ENCODE results near the gene RNU5B-1. TPM values are rescaled to one million over a fixed set of nuclear protein-coding genes. Genes with fewer than 3 reads are reported as not detected.

The RNU5B-1 gene
- total RNA-seq, 1 donor from 2014 or later, result not detected

DNA sequence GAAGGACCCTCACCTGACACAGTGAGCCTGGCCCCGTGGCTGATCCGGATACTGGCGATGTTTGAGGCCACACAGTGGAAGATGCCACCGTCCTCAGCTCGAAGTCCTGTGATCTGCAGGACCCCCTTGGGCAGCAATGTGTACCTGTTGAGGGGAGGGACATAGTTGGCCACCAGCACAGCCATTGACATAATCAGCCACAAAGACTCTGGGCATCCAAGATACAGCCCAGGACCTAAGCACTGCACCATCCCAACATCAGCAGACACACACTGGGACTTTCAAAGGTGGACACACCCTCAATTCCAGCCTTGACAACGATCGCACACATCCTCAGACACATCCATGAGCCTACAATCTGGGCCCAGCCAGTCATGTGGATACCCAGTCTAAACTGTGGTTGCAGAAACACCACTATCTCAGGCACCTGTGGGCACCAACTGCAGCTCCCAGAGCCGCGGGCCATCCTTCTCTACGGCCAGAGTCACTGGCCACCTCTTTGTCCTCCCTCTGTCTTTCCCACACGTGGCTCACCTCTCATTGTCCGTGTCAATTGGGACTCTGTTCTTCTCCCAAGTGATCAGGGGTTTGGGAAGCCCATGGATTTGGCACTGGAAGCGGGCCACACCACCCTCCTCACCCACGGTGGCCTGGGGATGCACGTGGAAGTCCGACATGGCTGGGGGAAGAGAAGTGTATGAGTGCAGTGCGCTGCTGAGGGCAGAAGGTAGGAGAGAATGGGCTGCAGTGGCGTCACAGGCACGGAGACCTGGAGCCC is 31.0 kb downstream of the RNU5B-1 start:
- H3K36me3 Mint-ChIP-seq, result peaks cover 6% of the 10 kb centered on the region
- H3K4me1 Mint-ChIP-seq, result peaks cover 67% of the 10 kb centered on the region
- no peak for TF ChIP-seq EZH2 (IDR thresholded peaks at IDR 0.05)
- peaks cover 6% of the 10 kb centered on the region for H3K27me3 Mint-ChIP-seq (ENCODE audit: insufficient read depth, low read depth)
- H3K4me3 ChIP-seq, result no peak overlapping the region
- H3K9me3 Mint-ChIP-seq, result no peaks in the 10 kb centered on the region
- peak overlapping the region; percentile 90 for H3K27ac Mint-ChIP-seq
- H3K4me3 Mint-ChIP-seq, result no peak overlapping the region
- H3K4me2 ChIP-seq, result peak overlapping the region; percentile 68
- H3K79me2 ChIP-seq (ENCODE audit: low read depth), result no peaks in the 10 kb centered on the region
- H4K20me1 ChIP-seq (ENCODE audit: low read depth), result peaks cover 29% of the 10 kb centered on the region
- H3K27ac ChIP-seq, result no peak overlapping the region
- DNase-seq (ENCODE audit: low spot score), result no peak
- H3K27me3 ChIP-seq, result no peaks in the 10 kb centered on the region
- H3F3A ChIP-seq (ENCODE audit: low read depth), result peaks cover 33% of the 10 kb centered on the region
- peaks cover 72% of the 10 kb centered on the region for H3K4me1 ChIP-seq
- no peak overlapping the region for H2AFZ ChIP-seq (replicated peaks)
- H3K36me3 ChIP-seq, result no peaks in the 10 kb centered on the region
- H3K9me3 ChIP-seq (ENCODE audit: low read depth), result no peaks in the 10 kb centered on the region
- no peak overlapping the region for H3K9ac ChIP-seq

DNA sequence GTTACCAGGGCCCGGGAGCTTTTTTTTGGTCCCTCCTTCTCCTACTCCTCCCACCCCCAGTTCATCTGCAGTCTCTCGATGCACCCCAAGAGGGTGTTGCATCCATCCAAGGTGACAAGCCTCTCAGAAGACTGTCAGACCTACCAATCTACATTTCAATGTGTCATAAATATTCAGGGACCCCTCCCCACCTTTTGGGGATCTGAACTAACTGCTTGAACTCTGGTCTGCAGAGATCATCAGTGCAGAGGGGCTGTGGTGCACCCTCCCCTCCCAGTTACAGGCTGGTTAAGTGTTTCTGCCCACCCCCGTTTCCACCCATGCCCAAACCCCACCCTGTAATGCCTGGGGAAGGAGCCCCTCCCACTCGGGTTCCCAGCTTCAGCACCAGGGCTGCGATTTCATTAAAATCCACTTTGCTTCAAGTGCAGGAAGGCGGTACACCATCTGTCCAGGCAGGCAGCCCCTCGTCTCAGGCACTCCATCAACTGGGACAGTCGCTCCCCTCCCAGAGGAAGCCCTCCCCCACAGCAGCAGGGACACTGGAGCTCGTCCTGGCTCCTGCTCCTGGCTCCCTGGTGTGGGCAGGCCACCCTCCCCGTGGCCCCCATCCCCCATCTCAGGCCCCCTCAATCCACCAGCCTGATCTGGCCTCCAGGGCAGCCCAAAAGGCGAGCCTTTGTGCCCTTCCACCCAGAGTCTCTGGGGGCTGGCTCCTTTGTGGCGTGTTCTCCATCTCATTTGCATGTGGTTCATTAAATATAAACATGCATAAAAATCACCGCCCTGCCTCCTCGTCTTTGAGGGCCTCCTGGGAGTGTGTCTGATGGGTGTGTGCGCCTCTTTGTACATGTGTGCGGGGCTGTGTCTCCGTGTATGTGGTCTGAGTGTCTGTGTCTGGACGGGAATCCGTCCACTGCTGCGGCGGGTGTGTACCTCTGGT is 32.3 kb downstream of the RNU5B-1 start:
- Mint-ChIP-seq H3K27ac (peak overlapping the region; percentile 81), H3K4me3 (peak overlapping the region; percentile 53), H3K36me3 (peaks cover 3% of the 10 kb centered on the region), H3K4me1 (peaks cover 71% of the 10 kb centered on the region), H3K9me3 (no peaks in the 10 kb centered on the region), H3K27me3 (ENCODE audit: insufficient read depth, low read depth) (peaks cover 5% of the 10 kb centered on the region)
- Histone ChIP-seq H3K9ac (no peak overlapping the region), H3K27ac (no peak overlapping the region), H3K9me3 (ENCODE audit: low read depth) (no peaks in the 10 kb centered on the region), H3K4me1 (peaks cover 72% of the 10 kb centered on the region), H3K27me3 (no peaks in the 10 kb centered on the region), H3F3A (ENCODE audit: low read depth) (peaks cover 33% of the 10 kb centered on the region), H3K4me2 (peak overlapping the region; percentile 60), H2AFZ (replicated peaks) (no peak overlapping the region), H3K4me3 (no peak overlapping the region), H4K20me1 (ENCODE audit: low read depth) (peaks cover 29% of the 10 kb centered on the region), H3K36me3 (no peaks in the 10 kb centered on the region), H3K79me2 (ENCODE audit: low read depth) (no peaks in the 10 kb centered on the region)
- TF ChIP-seq EZH2phosphoT487 (IDR thresholded peaks at IDR 0.05) (no peak), EZH2 (IDR thresholded peaks at IDR 0.05) (no peak)
- TF ChIP-seq, protein P1, sequence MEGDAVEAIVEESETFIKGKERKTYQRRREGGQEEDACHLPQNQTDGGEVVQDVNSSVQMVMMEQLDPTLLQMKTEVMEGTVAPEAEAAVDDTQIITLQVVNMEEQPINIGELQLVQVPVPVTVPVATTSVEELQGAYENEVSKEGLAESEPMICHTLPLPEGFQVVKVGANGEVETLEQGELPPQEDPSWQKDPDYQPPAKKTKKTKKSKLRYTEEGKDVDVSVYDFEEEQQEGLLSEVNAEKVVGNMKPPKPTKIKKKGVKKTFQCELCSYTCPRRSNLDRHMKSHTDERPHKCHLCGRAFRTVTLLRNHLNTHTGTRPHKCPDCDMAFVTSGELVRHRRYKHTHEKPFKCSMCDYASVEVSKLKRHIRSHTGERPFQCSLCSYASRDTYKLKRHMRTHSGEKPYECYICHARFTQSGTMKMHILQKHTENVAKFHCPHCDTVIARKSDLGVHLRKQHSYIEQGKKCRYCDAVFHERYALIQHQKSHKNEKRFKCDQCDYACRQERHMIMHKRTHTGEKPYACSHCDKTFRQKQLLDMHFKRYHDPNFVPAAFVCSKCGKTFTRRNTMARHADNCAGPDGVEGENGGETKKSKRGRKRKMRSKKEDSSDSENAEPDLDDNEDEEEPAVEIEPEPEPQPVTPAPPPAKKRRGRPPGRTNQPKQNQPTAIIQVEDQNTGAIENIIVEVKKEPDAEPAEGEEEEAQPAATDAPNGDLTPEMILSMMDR (IDR thresholded peaks at IDR 0.05), result no peak
- DNase-seq (ENCODE audit: low spot score), result peak; percentile 35

DNA sequence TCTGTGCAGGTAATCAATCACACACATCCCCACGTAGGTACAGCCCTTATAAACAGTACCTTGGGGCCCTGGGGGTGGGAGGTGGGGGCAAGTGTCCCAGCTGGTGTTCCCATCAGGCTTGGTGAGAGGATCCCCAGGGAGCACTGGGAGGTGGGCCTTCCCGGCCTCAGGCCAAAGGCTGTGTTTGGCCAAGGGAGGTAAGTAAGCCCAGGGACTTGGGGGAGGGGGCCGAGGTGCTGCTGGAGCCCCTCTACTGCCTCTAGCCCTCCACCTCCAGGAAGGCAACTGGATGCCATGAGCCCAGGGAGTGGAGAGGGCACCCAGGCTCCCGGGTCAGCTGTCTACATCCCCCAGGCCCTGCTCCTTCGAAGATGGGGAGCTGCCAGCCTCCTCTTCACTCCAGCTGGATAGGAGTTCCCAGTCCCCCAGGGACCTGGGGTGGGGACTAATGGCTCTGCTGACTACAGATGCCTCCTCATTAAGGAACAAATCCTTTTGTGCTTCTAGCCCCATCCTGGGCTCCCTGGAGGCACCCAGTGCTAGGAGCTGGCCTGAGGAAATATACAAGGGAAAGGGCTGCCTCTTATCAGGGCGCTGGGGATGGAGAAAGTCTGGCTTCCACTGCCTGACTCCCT is 33.1 kb downstream of the RNU5B-1 start:
- Mint-ChIP-seq H3K36me3 (peaks cover 3% of the 10 kb centered on the region), H3K4me3 (no peak overlapping the region), H3K27ac (peak overlapping the region; percentile 81), H3K9me3 (no peaks in the 10 kb centered on the region), H3K27me3 (ENCODE audit: insufficient read depth, low read depth) (peaks cover 5% of the 10 kb centered on the region), H3K4me1 (peaks cover 71% of the 10 kb centered on the region)
- H3K4me3 ChIP-seq, result no peak overlapping the region
- H3K27me3 ChIP-seq, result no peaks in the 10 kb centered on the region
- H3K9ac ChIP-seq, result no peak overlapping the region
- peaks cover 29% of the 10 kb centered on the region for H4K20me1 ChIP-seq (ENCODE audit: low read depth)
- H3K36me3 ChIP-seq, result no peaks in the 10 kb centered on the region
- no peak for DNase-seq (ENCODE audit: low spot score)
- no peaks in the 10 kb centered on the region for H3K9me3 ChIP-seq (ENCODE audit: low read depth)
- H3K27ac ChIP-seq, result no peak overlapping the region
- peaks cover 33% of the 10 kb centered on the region for H3F3A ChIP-seq (ENCODE audit: low read depth)
- peaks cover 69% of the 10 kb centered on the region for H3K4me1 ChIP-seq
- no peaks in the 10 kb centered on the region for H3K79me2 ChIP-seq (ENCODE audit: low read depth)
- H2AFZ ChIP-seq (replicated peaks), result no peak overlapping the region
- TF ChIP-seq EZH2phosphoT487 (IDR thresholded peaks at IDR 0.05) (no peak), EZH2 (IDR thresholded peaks at IDR 0.05) (no peak)
- TF ChIP-seq, protein P1 (IDR thresholded peaks at IDR 0.05), result no peak
- H3K4me2 ChIP-seq, result peak overlapping the region; percentile 23

All from neural progenitor cell (in vitro differentiated cells).